Mesothelial cell of epicardium (in vitro differentiated cells): ENCODE results near the gene CELSR3. TPM values are rescaled to one million over a fixed set of nuclear protein-coding genes. Genes with fewer than 3 reads are reported as not detected.

Source experiments
- DNase-seq, 2 experiments: peaks; one replicate each; pipeline ENCODE4 v3.0.0; 2021; ENCODE audit warnings: low spot score in 2 of 2; ENCODE audit not compliant: unreplicated experiment in 2 of 2
- H3K27ac Mint-ChIP-seq: 2 replicates; pipeline ENCODE4 v1.8.0; 2021; ENCODE audit warnings: mixed read lengths
- H3K27me3 Mint-ChIP-seq: 2 replicates; pipeline ENCODE4 v1.8.0; 2021; ENCODE audit warnings: low read depth, mixed read lengths
- H3K36me3 Mint-ChIP-seq: 2 replicates; pipeline ENCODE4 v1.8.0; 2021; ENCODE audit warnings: mixed read lengths
- H3K4me1 Mint-ChIP-seq: 2 replicates; pipeline ENCODE4 v1.8.0; 2021; ENCODE audit warnings: mixed read lengths
- H3K4me3 Mint-ChIP-seq: 2 replicates; pipeline ENCODE4 v1.8.0; 2021; ENCODE audit warnings: mild to moderate bottlenecking, moderate library complexity, mixed read lengths
- H3K9me3 Mint-ChIP-seq: 2 replicates; pipeline ENCODE4 v1.8.0; 2021; ENCODE audit warnings: mixed read lengths
- CTCF ChIP-seq: fragments of 200-600 bp; sonication (generic); IDR thresholded peaks from one replicate; pipeline ENCODE4 v1.5.0; 2021; ENCODE audit warnings: antibody characterized with exemption; ENCODE audit not compliant: unreplicated experiment
- total RNA-seq: library from RNA; stranded (reverse); gene quantifications from 3 replicates; pipeline ENCODE4 v1.2.1, GENCODE V29; 2021

Gene CELSR3
- total RNA-seq, 1 donor from 2014 or later, result 5.0 TPM

- Mint-ChIP-seq H3K36me3 (peaks cover 19% of the 10 kb centered on the region), H3K4me1 (peaks cover 37% of the 10 kb centered on the region), H3K27me3 (peaks cover 4% of the 10 kb centered on the region), H3K9me3 (no peaks in the 10 kb centered on the region), H3K27ac (peak overlapping the region; percentile 1), H3K4me3 (no peak overlapping the region)
- no peak for TF ChIP-seq CTCF
- DNase-seq, result no peak
These were observed 63.0 kb downstream of the CELSR3 start for GRCh38 chr3:48599509-48600285.

GRCh38 chr3:48599077-48599501, 63.6 kb downstream of the CELSR3 start:
- DNase-seq, result no peak
- TF ChIP-seq CTCF, result no peak
- H3K4me1 Mint-ChIP-seq, result peaks cover 40% of the 10 kb centered on the region
- no peak overlapping the region for H3K4me3 Mint-ChIP-seq
- H3K36me3 Mint-ChIP-seq, result peaks cover 14% of the 10 kb centered on the region
- H3K27ac Mint-ChIP-seq, result peak overlapping the region; percentile 89
- H3K9me3 Mint-ChIP-seq, result no peaks in the 10 kb centered on the region
- peaks cover 10% of the 10 kb centered on the region for H3K27me3 Mint-ChIP-seq

GRCh38 chr3:48598323-48599076, 64.2 kb downstream of the CELSR3 start:
- Mint-ChIP-seq H3K4me3 (no peak overlapping the region), H3K36me3 (peaks cover 11% of the 10 kb centered on the region), H3K27me3 (peaks cover 11% of the 10 kb centered on the region), H3K9me3 (no peaks in the 10 kb centered on the region), H3K27ac (peak overlapping the region; percentile 89), H3K4me1 (peaks cover 40% of the 10 kb centered on the region)
- DNase-seq, result no peak
- no peak for TF ChIP-seq CTCF

- no peak overlapping the region for H3K4me3 Mint-ChIP-seq
- peak overlapping the region; percentile 66 for H3K27ac Mint-ChIP-seq
- peaks cover 40% of the 10 kb centered on the region for H3K4me1 Mint-ChIP-seq
- TF ChIP-seq CTCF, result no peak
- H3K9me3 Mint-ChIP-seq, result no peaks in the 10 kb centered on the region
- DNase-seq, result no peak
- peaks cover 6% of the 10 kb centered on the region for H3K36me3 Mint-ChIP-seq
- peaks cover 11% of the 10 kb centered on the region for H3K27me3 Mint-ChIP-seq
These were observed 65.3 kb downstream of the CELSR3 start for GRCh38 chr3:48597408-48597800.

- Mint-ChIP-seq H3K27ac (peak overlapping the region; percentile 66), H3K9me3 (no peaks in the 10 kb centered on the region), H3K36me3 (peaks cover 6% of the 10 kb centered on the region), H3K4me1 (peaks cover 40% of the 10 kb centered on the region), H3K27me3 (peaks cover 11% of the 10 kb centered on the region), H3K4me3 (no peak overlapping the region)
- no peak for DNase-seq
- no peak for TF ChIP-seq CTCF
These were observed 65.8 kb downstream of the CELSR3 start for GRCh38 chr3:48596676-48597407.
